Measurements from ENCODE around the gene CHSY1. TPM values are rescaled to one million over a fixed set of nuclear protein-coding genes. Genes with fewer than 3 reads are reported as not detected.

The CHSY1 gene
- total and polyA plus RNA-seq, 12 donors, result 14.8 to 82.5 (median 34.2) TPM

- TF ChIP-seq CTCF (IDR thresholded peaks at IDR 0.05) (no peak), POLR2A (IDR thresholded peaks at IDR 0.05) (no peak)
- peak in 3 of 7 donors; percentile 28 to 67 (median 34) for DNase-seq
- intact Hi-C loops (cut with DNase I), result loop anchor here in 1 of 2 donors (10.0 kb wide), 1 partner anchor 151 kb away; no protein-coding TSS in a partner anchor
- H3K4me1 ChIP-seq (replicated peaks in 1 of 2), result no peaks in the 10 kb centered on the region
- 41 to 80% (median 54%) methylated on average over 1 to 3 of the region's 3 CpGs for WGBS, 4 donors
- H3K27ac ChIP-seq, result no peak overlapping the region
- peaks cover 0 to 18% of the 10 kb centered on the region in 2 donors for H3K36me3 ChIP-seq (replicated peaks in 1 of 2)
- H3K27me3 ChIP-seq, result no peaks in the 10 kb centered on the region
- no peak overlapping the region for H3K4me3 ChIP-seq
- H3K9me3 ChIP-seq (replicated peaks in 1 of 3), result no peaks in the 10 kb centered on the region
Measured at GRCh38 chr15:101266034-101266433, 14.2 kb upstream of the CHSY1 start.

- 70 to 81% (median 79%) methylated on average over 12 to 17 of the region's 17 CpGs for WGBS, 4 donors
- TF ChIP-seq POLR2A (IDR thresholded peaks at IDR 0.05) (no peak), CTCF (IDR thresholded peaks at IDR 0.05) (no peak)
- Histone ChIP-seq H3K27me3 (no peaks in the 10 kb centered on the region), H3K36me3 (replicated peaks in 1 of 2) (peaks cover 0 to 8% of the 10 kb centered on the region in 2 donors), H3K4me1 (replicated peaks in 1 of 2) (no peaks in the 10 kb centered on the region), H3K27ac (peak overlapping the region in 2 of 5 donors; percentile 38 to 40), H3K9me3 (replicated peaks in 1 of 3) (no peaks in the 10 kb centered on the region), H3K4me3 (no peak overlapping the region)
- peak in 2 of 7 donors; percentile 14 to 24 for DNase-seq
- intact Hi-C loops (cut with DNase I), result loop anchor here in 1 of 2 donors (5.0 to 10.0 kb wide), 2 partner anchors 150 to 248 kb away; no protein-coding TSS in a partner anchor
Measured at GRCh38 chr15:101264911-101265641, 13.2 kb upstream of the CHSY1 start.

GRCh38 chr15:101264011-101264410 is 12.2 kb upstream of the CHSY1 start:
- no peaks in the 10 kb centered on the region for H3K27me3 ChIP-seq
- H3K27ac ChIP-seq, result no peak overlapping the region
- intact Hi-C loops (cut with DNase I), result loop anchor here in 1 of 2 donors (5.0 to 10.0 kb wide), 2 partner anchors 149 to 247 kb away; no protein-coding TSS in a partner anchor
- H3K4me3 ChIP-seq, result no peak overlapping the region
- 82 to 94% (median 90%) methylated on average over 4 of the region's 4 CpGs for WGBS, 4 donors
- DNase-seq, result peak in 1 of 7 donors; percentile 5
- H3K9me3 ChIP-seq (replicated peaks in 1 of 3), result no peaks in the 10 kb centered on the region
- H3K4me1 ChIP-seq (replicated peaks in 1 of 2), result no peaks in the 10 kb centered on the region
- H3K36me3 ChIP-seq (replicated peaks in 1 of 2), result no peaks in the 10 kb centered on the region
- TF ChIP-seq CTCF (IDR thresholded peaks at IDR 0.05) (no peak), POLR2A (IDR thresholded peaks at IDR 0.05) (no peak)

- Histone ChIP-seq H3K9me3 (replicated peaks in 1 of 3) (no peaks in the 10 kb centered on the region), H3K4me1 (replicated peaks in 1 of 2) (peaks cover 0 to 6% of the 10 kb centered on the region in 2 donors), H3K27ac (no peak overlapping the region), H3K4me3 (no peak overlapping the region), H3K27me3 (no peaks in the 10 kb centered on the region), H3K36me3 (replicated peaks in 1 of 2) (no peaks in the 10 kb centered on the region)
- DNase-seq, result no peak
- no peak for TF ChIP-seq CTCF (IDR thresholded peaks at IDR 0.05)
- no peak for TF ChIP-seq POLR2A (IDR thresholded peaks at IDR 0.05)
- intact Hi-C loops (cut with DNase I), result loop anchor here in 1 of 2 donors (5.0 to 10.0 kb wide), 2 partner anchors 148 to 245 kb away; no protein-coding TSS in a partner anchor
- 82 to 86% (median 83%) methylated on average over 4 of the region's 4 CpGs for WGBS, 4 donors
Measured at GRCh38 chr15:101262551-101262950, 10.7 kb upstream of the CHSY1 start.
